Hepatocyte (in vitro differentiated cells): ENCODE data around the gene ACTR3C.
"Not testable (repeated sequence)": the region's sequence is repeated elsewhere in the genome, so short reads cannot be mapped to it uniquely, and the experiment has no call there.

Experiments
- EZH2 ChIP-seq: fragments of 200-600 bp; sonication (generic); IDR thresholded peaks from 2 replicates; pipeline ENCODE4 v1.6.1; 2016; ENCODE audit warnings: antibody characterized with exemption, mild to moderate bottlenecking, borderline replicate concordance
- EZH2phosphoT487 ChIP-seq: fragments of 200-600 bp; sonication (generic); IDR thresholded peaks from one replicate; pipeline ENCODE4 v1.6.1; 2018; ENCODE audit warnings: antibody characterized with exemption, mild to moderate bottlenecking, low read depth, moderate library complexity; ENCODE audit not compliant: unreplicated experiment, severe bottlenecking
- TF ChIP-seq, protein P1 (sequence below): fragments of 200-600 bp; sonication (generic); IDR thresholded peaks from 2 replicates; pipeline ENCODE4 v1.5.1; 2016; ENCODE audit warnings: antibody characterized with exemption, mild to moderate bottlenecking; ENCODE audit not compliant: poor library complexity

- TF ChIP-seq, protein P1, sequence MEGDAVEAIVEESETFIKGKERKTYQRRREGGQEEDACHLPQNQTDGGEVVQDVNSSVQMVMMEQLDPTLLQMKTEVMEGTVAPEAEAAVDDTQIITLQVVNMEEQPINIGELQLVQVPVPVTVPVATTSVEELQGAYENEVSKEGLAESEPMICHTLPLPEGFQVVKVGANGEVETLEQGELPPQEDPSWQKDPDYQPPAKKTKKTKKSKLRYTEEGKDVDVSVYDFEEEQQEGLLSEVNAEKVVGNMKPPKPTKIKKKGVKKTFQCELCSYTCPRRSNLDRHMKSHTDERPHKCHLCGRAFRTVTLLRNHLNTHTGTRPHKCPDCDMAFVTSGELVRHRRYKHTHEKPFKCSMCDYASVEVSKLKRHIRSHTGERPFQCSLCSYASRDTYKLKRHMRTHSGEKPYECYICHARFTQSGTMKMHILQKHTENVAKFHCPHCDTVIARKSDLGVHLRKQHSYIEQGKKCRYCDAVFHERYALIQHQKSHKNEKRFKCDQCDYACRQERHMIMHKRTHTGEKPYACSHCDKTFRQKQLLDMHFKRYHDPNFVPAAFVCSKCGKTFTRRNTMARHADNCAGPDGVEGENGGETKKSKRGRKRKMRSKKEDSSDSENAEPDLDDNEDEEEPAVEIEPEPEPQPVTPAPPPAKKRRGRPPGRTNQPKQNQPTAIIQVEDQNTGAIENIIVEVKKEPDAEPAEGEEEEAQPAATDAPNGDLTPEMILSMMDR: not testable (repeated sequence)
- not testable (repeated sequence) for TF ChIP-seq EZH2, EZH2phosphoT487
These were observed 75.6 kb downstream of the ACTR3C start for GRCh38 chr7:150247745-150248144.
